Stimulated activated CD4-positive, alpha-beta T cell treated with anti-CD3 and anti-CD28 coated beads, Interleukin-4, amount 100 ng/mL, for 24 hours (primary cell): ENCODE measurements around the gene PGA5.

Experiments
- DNase-seq: peaks from one replicate; pipeline ENCODE4 v3.0.0-alpha.2; 2020

PGA5 gene

GRCh38 chr11:61297746-61298145 lies 56.8 kb downstream of the PGA5 start:
- DNase-seq = no peak

- DNase-seq = no peak
Observed at GRCh38 chr11:61298663-61299244, 57.8 kb downstream of the PGA5 start.
